ENCODE measurements around the gene CETN2. TPM values are rescaled to one million over a fixed set of nuclear protein-coding genes. Genes with fewer than 3 reads are reported as not detected.

Gene CETN2
- 10 to 100 TPM in 5 of 6 experiments, 1 to 10 TPM in 1; 8.4 to 11.4 (median 10.9) TPM for total RNA-seq
- long read RNA-seq, partial matches to known transcripts = 1 of 4 reads
- long read RNA-seq, other reads (novel, unspliced or antisense) = 1 of 4 reads

- intact Hi-C loops (cut with DNase I) = no loop called here
- peak within 1 kb of the TSS; percentile 43 to 66 (median 56) for H3K4me3 ChIP-seq
- peak; percentile 95 to 97 (median 96) for DNase-seq
These were observed at the start of gene CETN2, which contains the start of gene NSDHL for GRCh38 chrX:152830312-152831305. TSS of gene CETN2 (minus strand) at chrX:152830757. CDS start at chrX:152830710, 47 bp downstream. TSS of gene NSDHL (plus strand) at chrX:152831063. CDS start at chrX:152846325, 15,262 bp downstream.

GRCh38 chrX:152878976-152879755, 48.6 kb upstream of the CETN2 start:
- no peak for DNase-seq
- no peaks in the 10 kb centered on the region for H3K27me3 ChIP-seq
- TF ChIP-seq CTCF (IDR thresholded peaks at IDR 0.05) (no peak), POLR2A (IDR thresholded peaks at IDR 0.05) (no peak)
- intact Hi-C loops (cut with DNase I) = no loop called here
- no peak overlapping the region for H3K4me3 ChIP-seq
- no peaks in the 10 kb centered on the region for H3K36me3 ChIP-seq
- no peak for ATAC-seq
- no peak overlapping the region for H3K27ac ChIP-seq
- 44% methylated on average over 4 of the region's 16 CpGs for WGBS (ENCODE audit: insufficient coverage, low coverage, low lambda C conversion rate, missing lambda C conversion rate)
- H3K9me3 ChIP-seq = no peaks in the 10 kb centered on the region
- H3K4me1 ChIP-seq = no peaks in the 10 kb centered on the region

More at GRCh38 chrX:152830312-152831305, at the start of gene CETN2, which contains the start of gene NSDHL:
- peak within 1 kb of the TSS in 2 of 3 donors; percentile 40 to 70 for H3K27ac ChIP-seq
- peaks cover 0 to 12% (median 0%) of the 10 kb centered on the region in 4 donors for H3K4me1 ChIP-seq
- 33% methylated on average over 21 of the region's 71 CpGs for WGBS (ENCODE audit: insufficient coverage, low coverage, low lambda C conversion rate, missing lambda C conversion rate)
- no peaks in the 10 kb centered on the region for H3K36me3 ChIP-seq
- peak; percentile 95 to 98 (median 98) for ATAC-seq
- no peaks in the 10 kb centered on the region for H3K9me3 ChIP-seq
- H3K27me3 ChIP-seq = no peaks in the 10 kb centered on the region
- no peak for TF ChIP-seq CTCF (IDR thresholded peaks at IDR 0.05)
- TF ChIP-seq POLR2A (IDR thresholded peaks at IDR 0.05) = peak; percentile 62

GRCh38 chrX:152876931-152877840, 46.6 kb upstream of the CETN2 start:
- H3K27me3 ChIP-seq = no peaks in the 10 kb centered on the region
- H3K36me3 ChIP-seq = no peaks in the 10 kb centered on the region
- intact Hi-C loops (cut with DNase I) = no loop called here
- no peak overlapping the region for H3K4me3 ChIP-seq
- ATAC-seq (peak; percentile 58 to 88 (median 78)), DNase-seq (peak in 1 of 3 donors; percentile 66)
- H3K27ac ChIP-seq = no peak overlapping the region
- no peak for TF ChIP-seq POLR2A (IDR thresholded peaks at IDR 0.05)
- TF ChIP-seq CTCF (IDR thresholded peaks at IDR 0.05) = no peak
- WGBS (ENCODE audit: insufficient coverage, low coverage, low lambda C conversion rate, missing lambda C conversion rate) = 18% methylated on average over 4 of the region's 10 CpGs
- no peaks in the 10 kb centered on the region for H3K4me1 ChIP-seq
- H3K9me3 ChIP-seq = no peaks in the 10 kb centered on the region

Data from right lobe of liver (tissue), 6 donors.